Activated gamma-delta T cell (primary cell): ENCODE measurements around the gene SLC38A4.
"Not testable (repeated sequence)": the region's sequence is repeated elsewhere in the genome, so short reads cannot be mapped to it uniquely, and the experiment has no call there.

Experiments
- DNase-seq: peaks from one replicate; lab custom pipeline; 2025; lab: John Stamatoyannopoulos, UW
- total RNA-seq, 2 donors: gene quantifications; one replicate each; lab custom pipeline; 2026; lab: John Stamatoyannopoulos, UW

The SLC38A4 gene, protein sequence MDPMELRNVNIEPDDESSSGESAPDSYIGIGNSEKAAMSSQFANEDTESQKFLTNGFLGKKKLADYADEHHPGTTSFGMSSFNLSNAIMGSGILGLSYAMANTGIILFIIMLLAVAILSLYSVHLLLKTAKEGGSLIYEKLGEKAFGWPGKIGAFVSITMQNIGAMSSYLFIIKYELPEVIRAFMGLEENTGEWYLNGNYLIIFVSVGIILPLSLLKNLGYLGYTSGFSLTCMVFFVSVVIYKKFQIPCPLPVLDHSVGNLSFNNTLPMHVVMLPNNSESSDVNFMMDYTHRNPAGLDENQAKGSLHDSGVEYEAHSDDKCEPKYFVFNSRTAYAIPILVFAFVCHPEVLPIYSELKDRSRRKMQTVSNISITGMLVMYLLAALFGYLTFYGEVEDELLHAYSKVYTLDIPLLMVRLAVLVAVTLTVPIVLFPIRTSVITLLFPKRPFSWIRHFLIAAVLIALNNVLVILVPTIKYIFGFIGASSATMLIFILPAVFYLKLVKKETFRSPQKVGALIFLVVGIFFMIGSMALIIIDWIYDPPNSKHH
- 0 reads per million in 2 donors for total RNA-seq

DNA sequence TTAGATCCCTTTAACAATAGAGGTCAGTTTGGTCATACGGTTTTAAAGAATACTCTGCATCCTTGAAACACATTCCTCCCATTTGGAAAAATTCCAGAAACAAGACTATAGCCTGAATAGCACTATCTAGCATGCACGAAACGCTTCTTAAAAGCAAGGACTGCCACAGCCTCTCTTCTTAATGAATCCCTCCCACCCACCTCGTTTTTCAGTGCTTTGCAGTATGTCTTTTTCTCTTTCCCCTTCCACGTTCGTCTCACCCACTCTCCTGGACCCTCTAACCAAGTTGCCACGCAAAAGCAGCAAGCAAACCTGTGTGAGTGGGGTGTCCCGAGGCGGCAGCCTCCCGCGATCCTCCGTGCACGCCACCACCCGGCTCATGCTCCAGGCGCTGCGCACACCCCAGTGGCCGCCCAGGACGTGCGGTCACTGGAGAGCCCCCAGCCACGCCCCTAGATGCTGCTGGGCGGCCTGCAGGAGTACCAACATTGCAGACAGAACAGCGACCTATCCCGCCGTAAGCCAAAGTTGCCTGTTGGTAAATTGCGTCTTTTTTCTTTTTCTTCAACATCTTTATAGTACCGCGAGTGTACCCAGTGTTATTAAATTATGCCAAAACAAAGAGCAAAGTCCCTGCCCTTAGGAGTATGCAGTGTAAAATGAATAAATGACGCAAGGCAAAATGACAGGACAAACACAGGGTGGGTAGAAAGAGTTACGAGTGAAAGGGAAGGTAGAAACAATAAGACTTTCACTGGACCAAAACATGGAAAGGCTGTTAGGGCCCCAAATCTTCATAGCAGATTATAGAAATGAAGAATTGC lies at the start of gene SLC38A4:
TSS of gene SLC38A4 (minus strand) at position 407 of the 824 bp plus-strand sequence. CDS start 32,926 bp downstream, outside the sequence.
- DNase-seq = no peak

DNA sequence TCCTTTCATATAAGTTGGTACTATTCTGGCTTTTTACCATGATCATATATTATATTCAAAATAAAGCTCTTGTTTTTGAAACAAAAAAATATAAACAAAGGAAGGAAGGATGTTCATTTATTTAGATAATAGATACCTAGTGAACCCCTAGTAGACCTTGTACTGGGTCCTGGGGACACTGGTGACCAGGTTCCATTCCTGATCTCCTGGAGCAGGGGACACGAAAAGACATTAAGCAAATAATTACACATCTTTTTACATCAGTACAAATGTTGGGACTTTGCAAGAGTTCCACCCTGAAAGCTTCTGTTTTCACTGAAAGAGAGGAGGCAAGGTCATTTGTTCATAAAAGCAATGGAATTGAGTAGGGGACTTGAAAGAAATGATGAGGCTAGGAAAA lies 49.3 kb upstream of the SLC38A4 start:
- DNase-seq = no peak

DNA sequence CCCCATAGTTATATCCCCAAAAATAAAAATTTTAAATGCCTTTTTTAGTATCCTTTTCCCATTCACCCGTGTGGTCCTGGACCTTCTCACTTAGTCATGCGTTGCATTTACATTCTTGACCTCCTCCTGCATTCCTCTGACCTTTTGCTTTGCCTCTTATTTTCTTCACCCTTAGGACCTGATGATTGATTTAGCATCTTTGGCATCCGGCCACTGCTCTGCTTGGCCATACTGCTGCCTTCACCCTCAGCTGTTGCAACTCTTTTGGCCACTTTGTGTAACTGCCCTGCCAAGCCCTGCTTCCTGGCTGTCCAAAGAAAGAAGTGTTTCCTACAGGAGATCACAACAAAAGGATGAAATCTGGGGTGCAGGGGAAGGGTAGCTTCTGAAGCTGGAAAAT lies 48.8 kb upstream of the SLC38A4 start:
- DNase-seq = no peak

DNA sequence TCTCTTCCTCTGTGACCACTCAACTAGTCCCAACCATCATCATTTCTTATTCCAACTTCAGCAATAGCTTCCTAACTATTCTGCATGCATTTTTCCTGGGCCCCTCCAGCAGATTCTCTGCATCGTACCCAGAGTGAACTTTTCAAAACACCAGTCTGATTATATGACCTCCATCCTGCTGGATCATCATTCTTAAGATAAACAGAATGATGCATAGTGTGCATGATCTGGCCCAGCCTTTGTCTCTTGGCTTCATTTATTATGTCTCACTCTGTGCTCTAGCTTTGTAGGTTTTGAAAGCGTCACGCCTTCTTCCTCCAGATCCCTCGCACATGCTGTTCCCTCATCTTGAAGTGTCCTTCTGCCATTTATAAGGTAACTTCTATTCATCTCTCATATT lies 46.3 kb upstream of the SLC38A4 start:
- DNase-seq = no peak

DNA sequence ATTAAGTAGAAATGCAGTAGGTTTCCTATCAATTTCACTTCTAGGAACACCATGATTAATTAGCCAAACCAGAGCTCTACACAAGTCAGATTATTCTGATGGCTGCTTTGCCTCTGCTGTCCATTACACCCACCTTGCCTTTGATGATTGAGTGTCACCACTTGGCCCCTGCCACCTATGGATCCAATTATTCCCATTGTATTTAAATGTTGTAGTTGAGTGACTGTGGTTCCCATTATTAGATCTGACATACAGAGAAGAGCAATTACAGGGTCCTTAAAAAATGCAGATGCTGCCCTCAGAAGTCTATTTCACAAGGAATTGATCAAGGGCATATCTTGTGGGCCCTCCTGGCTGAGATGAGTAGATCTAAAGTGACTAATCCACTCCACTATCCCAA lies 39.5 kb upstream of the SLC38A4 start:
- no peak for DNase-seq

DNA sequence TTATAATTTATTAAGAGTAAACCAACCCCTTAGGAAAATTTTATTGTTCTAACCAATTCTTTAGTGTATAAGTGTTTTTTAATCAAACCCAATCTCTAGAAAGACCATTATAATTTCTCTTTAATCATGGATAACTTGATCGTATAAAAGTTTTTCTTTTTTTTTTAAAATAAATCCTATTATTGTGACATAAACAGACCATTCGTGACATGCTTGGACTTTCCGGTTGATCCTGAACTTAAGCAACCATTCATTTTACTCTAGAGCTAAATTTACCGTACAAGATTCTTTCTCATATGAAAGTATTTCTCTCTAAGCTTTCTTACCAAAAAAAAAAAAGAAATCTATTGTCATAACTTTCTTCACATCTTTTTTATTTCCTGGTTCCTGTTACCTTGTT lies 32.6 kb upstream of the SLC38A4 start:
- DNase-seq = no peak

DNA sequence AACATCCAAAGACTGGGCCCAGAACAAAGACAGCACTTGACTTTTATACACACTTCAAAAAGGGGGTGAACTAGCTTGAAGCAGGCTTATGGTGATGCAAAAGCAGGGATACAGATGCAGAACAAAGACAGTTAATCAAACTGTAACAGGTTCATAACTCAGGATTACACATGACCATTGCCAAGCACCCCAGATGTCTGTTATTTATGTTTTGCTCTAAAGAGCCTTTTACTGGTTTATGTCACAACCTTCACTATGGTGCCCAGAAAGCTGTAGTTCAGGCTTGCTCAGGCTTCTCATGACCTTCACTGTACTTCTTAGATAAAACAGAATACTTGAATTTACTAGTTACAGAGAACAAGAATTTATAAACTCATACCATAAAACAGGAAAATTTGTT lies 31.7 kb upstream of the SLC38A4 start:
- no peak for DNase-seq

DNA sequence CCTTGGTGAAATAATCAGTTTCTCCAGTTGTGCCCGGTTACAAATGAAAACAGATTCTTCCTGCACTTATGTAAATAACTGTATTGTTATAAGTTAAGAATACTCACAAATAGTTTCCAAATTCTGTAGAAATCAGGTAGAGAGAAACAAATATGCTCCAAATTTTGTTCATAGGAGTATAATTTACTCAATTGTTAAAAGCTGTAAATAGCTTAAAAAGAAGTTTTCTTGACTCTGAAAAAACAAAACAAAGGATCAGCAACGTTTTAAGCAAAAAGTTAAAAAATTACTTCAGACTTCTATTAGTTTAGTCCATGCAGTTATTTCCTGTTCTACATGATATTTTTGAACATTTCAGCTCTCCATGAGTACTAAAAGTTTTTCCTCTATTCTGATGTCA lies 30.0 kb upstream of the SLC38A4 start:
- no peak for DNase-seq

DNA sequence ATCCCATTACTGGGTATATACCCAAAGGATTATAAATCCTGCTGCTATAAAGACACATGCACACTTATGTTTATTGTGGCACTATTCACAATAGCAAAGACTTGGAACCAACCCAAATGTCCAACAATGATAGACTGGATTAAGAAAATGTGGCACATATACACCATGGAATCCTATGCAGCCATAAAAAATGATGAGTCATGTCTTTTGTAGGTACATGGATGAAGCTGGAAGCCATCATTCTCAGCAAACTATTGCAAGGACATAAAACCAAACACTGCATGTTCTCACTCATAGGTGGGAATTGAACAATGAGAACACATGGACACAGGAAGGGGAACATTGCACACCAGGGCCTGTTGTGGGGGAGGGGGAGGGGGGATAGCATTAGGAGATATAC lies 28.4 kb upstream of the SLC38A4 start:
- not testable (repeated sequence) for DNase-seq

DNA sequence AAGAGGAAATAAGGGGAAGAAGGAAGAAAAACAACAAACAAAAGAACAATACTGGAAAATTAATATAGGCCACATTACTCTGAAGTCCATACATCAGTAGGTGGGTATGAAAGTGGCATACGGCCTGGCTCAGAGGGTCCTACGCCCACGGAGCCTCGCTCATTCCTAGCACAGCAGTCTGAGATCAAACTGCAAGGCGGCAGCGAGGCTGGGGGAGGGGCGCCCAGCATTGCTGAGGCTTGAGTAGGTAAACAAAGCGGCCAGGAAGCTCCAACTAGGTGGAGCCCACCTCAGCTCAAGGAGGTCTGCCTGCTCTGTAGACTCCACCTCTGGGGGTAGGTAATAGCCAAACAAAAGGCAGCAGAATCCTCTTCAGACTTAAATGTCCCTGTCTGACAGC lies 23.0 kb upstream of the SLC38A4 start:
- not testable (repeated sequence) for DNase-seq

DNA sequence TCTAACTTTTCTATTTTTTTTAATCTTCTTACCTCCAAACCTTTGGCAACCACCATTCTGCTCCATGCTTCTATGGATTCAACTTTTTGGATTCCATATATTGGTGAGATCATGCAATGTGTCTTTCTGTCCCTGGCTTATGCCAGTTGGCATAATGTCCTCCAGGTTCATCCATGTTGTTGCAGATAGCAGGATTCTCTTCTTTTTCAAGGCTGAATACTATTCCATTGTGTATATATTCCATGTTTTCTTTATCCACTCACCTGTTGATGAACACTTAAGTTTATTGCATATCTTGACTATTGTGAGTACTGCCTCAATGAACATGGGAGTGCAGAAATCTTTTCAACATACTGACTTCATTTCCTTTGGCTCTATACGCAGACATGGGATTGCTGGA lies 21.2 kb upstream of the SLC38A4 start:
- DNase-seq = no peak

DNA sequence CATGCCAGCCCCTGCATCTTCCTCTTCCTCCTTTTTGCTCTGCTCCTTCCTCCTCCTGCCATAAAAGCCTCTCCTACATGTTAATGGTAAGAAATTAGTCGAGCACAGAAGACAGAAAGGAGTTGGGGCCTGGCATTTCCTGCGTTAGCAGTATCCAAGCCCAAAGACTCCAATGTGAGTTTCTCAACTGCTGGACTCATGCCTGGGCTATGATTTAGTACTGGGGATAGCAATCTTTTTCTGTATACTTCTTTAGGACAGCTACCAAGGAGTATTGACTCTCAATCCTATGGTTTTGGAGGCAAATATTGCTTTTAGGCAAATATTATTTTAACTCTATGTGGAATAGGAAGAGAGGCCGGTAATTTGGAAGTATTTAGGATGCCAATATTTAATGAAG lies 18.0 kb upstream of the SLC38A4 start:
- DNase-seq = no peak

DNA sequence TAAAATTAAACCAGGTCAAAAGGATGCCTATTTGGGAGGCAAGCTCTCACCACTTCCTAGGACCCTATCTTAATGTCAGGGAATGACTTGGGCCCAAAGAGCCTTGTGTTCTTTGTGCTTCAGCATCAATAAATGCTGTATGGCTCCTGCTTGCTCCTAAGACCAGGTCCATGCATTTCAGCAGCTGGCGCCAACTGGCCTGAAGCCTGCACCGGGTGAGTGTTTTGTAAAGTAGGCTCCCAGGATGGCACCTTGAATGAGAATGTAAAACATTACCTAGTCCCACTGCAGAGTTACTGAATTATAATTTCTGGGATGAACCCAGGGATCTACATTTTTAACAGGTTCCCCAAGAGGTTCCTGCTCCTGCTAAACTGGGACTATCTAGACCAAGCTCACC lies 16.1 kb upstream of the SLC38A4 start:
- no peak for DNase-seq

DNA sequence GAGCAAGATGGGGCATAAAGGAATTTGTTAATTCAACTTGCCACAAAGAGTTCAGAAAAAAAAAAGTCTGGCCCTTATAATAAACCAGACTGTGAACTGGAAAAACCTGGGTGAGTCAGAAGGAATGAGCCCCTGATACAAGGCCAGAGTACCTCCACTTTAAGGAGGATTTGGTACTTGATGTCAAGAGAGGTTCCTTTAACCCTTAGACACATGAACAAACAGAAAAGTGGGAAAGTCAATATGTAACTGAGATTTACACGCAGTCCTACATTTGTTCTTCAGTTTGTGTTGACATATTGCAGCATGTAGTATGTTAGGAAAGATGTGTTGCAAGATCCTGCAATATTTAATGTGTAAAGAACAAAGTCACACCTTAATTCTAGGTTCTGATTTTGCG lies 14.2 kb upstream of the SLC38A4 start:
- no peak for DNase-seq

DNA sequence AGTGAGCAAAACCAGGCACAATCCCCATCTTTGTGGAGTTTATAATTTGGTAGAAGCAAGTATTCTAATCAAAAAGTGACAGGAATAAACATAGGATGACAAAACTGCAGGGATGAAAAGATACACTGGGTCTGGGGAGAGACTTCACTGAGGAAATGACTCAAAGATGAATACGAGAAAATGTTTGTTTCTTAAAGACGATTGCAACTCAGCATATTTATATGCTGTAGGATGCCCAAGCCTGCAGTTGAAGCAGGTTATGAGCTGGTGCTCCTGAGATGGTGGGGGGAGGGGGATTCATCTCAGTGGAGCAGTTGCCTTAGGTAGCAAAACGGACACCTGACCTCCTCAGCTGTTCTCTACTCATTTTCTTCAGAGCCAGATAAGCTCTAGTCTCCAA lies 13.4 kb upstream of the SLC38A4 start:
- no peak for DNase-seq

DNA sequence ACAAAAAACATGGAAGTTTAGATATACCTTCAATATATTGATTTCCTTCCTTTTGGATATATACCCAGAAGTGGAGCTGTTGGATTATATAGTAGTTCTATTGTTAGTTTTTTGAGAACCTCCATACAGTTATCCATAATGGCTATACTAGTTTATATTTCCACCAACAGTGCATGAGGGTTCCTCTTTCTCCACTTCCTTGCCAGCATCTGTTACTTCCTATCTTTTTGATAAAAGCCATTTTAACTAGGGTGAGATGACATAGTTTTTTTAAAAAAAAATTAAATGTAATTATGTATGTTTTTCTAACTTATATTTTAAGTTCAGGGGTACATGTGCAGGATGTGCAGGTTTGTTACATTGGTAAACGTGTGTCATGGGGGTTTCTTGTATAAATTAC lies 10.0 kb upstream of the SLC38A4 start:
- DNase-seq = no peak

DNA sequence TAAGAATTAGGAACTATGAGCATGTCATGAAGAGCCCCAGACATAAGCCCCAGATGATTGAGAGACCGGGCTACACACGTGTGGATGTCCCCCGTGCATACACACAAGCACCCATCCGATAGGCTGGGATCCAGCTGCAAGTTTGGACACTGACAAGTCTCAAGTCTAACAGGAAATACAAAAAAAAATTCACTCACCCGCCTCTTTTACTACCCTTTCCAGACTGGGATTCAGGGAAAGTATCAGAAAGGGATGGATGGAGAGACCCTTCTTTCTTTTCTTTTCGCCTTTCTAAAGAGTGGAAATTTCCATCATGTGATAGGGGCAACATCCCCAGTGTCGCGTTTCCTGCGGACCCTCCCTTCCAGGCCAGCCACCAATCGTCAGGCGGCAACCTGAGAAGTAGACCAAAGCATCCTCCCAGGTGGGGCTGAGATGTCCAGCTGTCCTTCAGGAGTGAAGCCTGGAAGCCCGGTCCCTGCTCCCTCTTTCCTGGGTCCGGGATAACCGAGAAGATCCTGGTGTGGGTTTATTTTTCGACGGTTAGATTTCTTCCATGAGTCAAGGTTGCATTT lies 6.4 kb upstream of the SLC38A4 start:
- DNase-seq = no peak

DNA sequence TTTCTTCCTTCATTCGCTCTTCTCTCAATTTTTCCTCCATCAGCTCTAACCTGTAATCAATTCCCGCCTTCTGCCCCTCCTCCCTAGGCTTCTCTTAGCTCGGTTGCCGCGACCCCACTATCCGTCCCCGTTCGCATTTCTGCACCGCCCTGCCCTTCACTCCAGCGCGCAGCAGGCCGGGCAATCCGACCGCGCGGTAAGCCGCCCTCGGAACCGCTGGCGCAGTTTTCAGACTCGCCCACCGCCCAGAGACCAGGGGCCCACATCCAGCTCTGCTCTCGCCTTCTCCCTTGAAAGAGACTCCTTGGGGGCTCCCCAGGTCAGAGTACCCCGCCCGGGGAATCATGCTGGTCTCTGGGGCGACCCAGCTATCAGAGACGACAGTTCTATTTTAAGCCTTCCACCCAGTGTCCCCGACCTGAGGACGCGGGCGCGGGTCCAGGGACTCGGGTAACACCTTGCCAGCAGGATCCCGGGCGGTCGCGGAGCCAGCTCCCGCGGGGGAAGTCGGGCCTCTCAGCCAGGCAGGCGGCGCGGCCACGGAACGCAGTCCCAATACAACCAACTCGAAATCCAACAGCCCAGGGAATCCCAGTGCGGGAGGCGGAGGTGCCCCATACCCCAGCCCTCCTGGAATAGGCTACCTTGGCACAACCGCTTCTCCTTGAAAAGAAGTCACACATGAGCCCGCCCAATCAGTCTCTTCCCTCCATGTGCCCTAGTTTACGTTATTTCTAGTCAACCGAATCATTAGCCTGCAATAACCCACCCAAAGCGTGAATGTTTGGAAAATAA lies 5.7 kb upstream of the SLC38A4 start:
- no peak for DNase-seq

DNA sequence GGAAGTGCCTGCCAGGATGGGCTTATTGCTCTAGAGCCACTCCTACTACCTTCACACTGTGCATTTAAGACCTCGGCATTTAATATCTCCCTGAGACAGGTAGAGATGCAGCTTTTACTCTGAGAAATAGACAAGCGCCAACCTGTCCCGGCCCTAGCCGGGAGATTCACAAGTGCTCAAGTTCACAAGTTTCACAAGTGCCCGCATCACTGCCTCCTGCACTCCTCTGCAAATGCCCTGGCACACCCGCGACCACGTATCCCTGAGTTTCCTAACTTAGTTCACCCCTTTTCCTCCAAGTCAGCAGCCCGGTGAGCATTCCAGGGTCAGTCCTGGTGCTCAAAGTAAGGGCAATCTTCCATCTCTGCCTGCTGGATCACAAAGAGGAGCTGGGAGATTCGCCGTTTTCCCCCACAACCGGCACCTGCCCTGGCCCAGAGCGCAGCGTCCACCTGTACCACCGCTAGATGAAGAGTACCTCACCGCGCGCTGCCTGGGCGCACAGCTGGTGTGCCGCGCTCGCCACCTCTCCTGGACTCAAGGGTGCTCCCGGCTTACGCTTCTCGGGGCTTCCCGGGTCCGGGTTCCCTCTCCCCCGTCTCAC lies 5.0 kb upstream of the SLC38A4 start:
- no peak for DNase-seq

DNA sequence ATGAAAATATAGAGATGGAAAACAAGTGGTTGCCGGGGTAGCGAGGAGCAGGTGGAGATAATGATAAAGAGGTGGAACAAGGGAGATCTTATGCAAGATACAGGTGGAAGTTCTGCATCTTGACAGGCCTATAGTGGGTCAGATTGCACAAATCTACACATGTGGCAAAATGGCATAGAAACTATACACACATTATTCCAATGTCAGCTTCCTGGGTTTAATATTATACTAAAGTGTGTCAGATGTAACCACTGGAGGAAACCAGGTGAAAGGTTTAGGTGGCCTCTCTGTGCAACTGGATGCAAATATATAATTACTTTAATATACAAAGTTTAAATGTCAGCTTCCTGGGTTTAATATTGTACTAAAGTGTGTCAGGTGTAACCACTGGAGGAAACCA lies 1.1 kb downstream of the SLC38A4 start:
- no peak for DNase-seq

DNA sequence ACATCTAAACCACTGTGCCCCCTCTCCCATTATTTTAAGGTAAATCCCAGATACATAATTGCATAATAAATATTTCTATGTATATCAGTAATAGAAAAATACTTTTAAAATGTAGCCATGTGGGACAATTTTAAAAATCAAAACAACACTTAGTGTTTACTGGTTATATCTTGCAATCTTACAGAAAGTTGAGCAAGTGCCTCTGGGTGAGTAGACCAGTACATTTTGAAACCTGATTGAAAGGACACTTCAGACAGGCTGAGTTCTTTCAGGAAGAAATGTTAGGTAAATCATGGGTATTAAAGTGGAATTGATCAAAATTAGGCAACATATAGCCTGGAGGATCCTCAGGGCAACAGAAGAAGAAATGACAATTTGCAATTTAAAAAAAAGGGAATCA lies 7.2 kb downstream of the SLC38A4 start:
- no peak for DNase-seq
